Gastroesophageal sphincter (tissue), 4 donors: Measurements from ENCODE around the gene OR4P4. TPM values are rescaled to one million over a fixed set of nuclear protein-coding genes. Genes with fewer than 3 reads are reported as not detected.

Experiments used
- ATAC-seq: fragments of 150-250 bp; one replicate; pipeline ENCODE4 v1.9.1; 2016; ENCODE audit warnings: mild to moderate bottlenecking, moderate library complexity
- H3K27ac ChIP-seq, 4 donors: fragments of 200-600 bp; sonication (generic) in 3 of 4; 1 replicate in 3 of 4; 2 replicates in 1 of 4; pipeline ENCODE4 v1.5.1; 2016 to 2019
- H3K27me3 ChIP-seq: fragments of 200-600 bp; sonication (generic); one replicate; pipeline ENCODE4 v1.5.1; 2019
- H3K36me3 ChIP-seq, 2 donors: fragments of 200-600 bp; sonication (generic); one replicate each; pipeline ENCODE4 v1.5.1; 2019; ENCODE audit warnings: control low read depth in 1 of 2
- H3K4me1 ChIP-seq, 3 donors: fragments of 200-600 bp; sonication (generic); 1 replicate in 2 of 3; 2 replicates in 1 of 3; pipeline ENCODE4 v1.5.1; 2016 to 2019; ENCODE audit warnings: control low read depth in 2 of 3
- H3K4me3 ChIP-seq, 2 donors: fragments of 200-600 bp; sonication (generic); one replicate each; pipeline ENCODE4 v1.5.1; 2019; ENCODE audit warnings: mild to moderate bottlenecking in 1 of 2, moderate library complexity in 1 of 2
- H3K9me3 ChIP-seq, 3 donors: fragments of 200-600 bp; sonication (generic); one replicate each; pipeline ENCODE4 v1.5.1; 2017 to 2019; ENCODE audit warnings: control low read depth in 2 of 3
- CTCF ChIP-seq, 4 experiments: fragments of 200-600 bp in 2 of 4; fragments of 450-650 bp in 2 of 4; sonication (generic) in 1 of 4; IDR thresholded peaks; one replicate each; pipeline ENCODE4 v1.5.1; 2017 to 2019; ENCODE audit warnings: antibody characterized with exemption in 4 of 4, mild to moderate bottlenecking in 2 of 4, moderate library complexity in 2 of 4
- EP300 ChIP-seq: sonication (generic); formaldehyde crosslinking; IDR thresholded peaks from one replicate; pipeline ENCODE4 v1.6.1; 2017; ENCODE audit warnings: antibody characterized with exemption, mild to moderate bottlenecking
- POLR2A ChIP-seq, 2 donors: fragments of 450-650 bp; IDR thresholded peaks; one replicate each; pipeline ENCODE4 v1.6.1; 2017; ENCODE audit warnings: antibody characterized with exemption in 2 of 2, mild to moderate bottlenecking in 2 of 2, moderate library complexity in 1 of 2
- POLR2AphosphoS5 ChIP-seq: sonication (generic); formaldehyde crosslinking; IDR thresholded peaks from one replicate; pipeline ENCODE4 v1.6.1; 2017; ENCODE audit warnings: antibody characterized with exemption
- WGBS, 2 donors: methylation state at CpG; one replicate each; pipeline ENCODE4 v1.1.5; 2018; ENCODE audit warnings: low coverage in 1 of 2; 5-methylcytosine and 5-hydroxymethylcytosine counted together
- total RNA-seq, 4 donors: library from RNA; depleted of rRNA; stranded (reverse); fragments of >200 nt; gene quantifications; one replicate each; pipeline ENCODE4 v1.1.0, GENCODE V29; 2016

OR4P4 gene
- total RNA-seq = not detected

GRCh38 chr11:55634813-55635212 lies at the start of gene OR4P4:
TSS of gene OR4P4 (plus strand) at chr11:55635113.
- no peak for TF ChIP-seq CTCF (IDR thresholded peaks at IDR 0.05)
- TF ChIP-seq EP300 = no peak
- no peak for TF ChIP-seq POLR2AphosphoS5
- no peak for TF ChIP-seq POLR2A (IDR thresholded peaks at IDR 0.05)
- H3K27me3 ChIP-seq = no peaks in the 10 kb centered on the region
- WGBS, 2 donors = 37 to 53% methylated on average over 2 to 3 of the region's 3 CpGs
- no peak within 1 kb of the TSS for H3K4me3 ChIP-seq
- H3K27ac ChIP-seq = no peak within 1 kb of the TSS
- no peak for ATAC-seq
- H3K4me1 ChIP-seq = no peaks in the 10 kb centered on the region
- H3K9me3 ChIP-seq = no peaks in the 10 kb centered on the region
- H3K36me3 ChIP-seq = no peaks in the 10 kb centered on the region

- ATAC-seq = no peak
- 34 to 35% methylated on average over 2 of the region's 2 CpGs for WGBS, 2 donors
- no peaks in the 10 kb centered on the region for H3K27me3 ChIP-seq
These were observed 27.4 kb upstream of the OR4P4 start, which contains the start of gene OR4C11 for GRCh38 chr11:55607545-55607944. TSS of gene OR4C11 (minus strand) at chr11:55607645. CDS start at chr11:55604373, 3,272 bp downstream.

GRCh38 chr11:55624531-55624930 lies 10.4 kb upstream of the OR4P4 start:
- no peak overlapping the region for H3K4me3 ChIP-seq
- 91% methylated on average over 1 of the region's 1 CpG; no CpG with 5 or more reads in 1 of the 2 donors for WGBS, 2 donors
- no peaks in the 10 kb centered on the region for H3K9me3 ChIP-seq
- no peak for ATAC-seq
- no peak overlapping the region for H3K27ac ChIP-seq
- H3K27me3 ChIP-seq = no peaks in the 10 kb centered on the region
- no peak for TF ChIP-seq CTCF (IDR thresholded peaks at IDR 0.05)
- no peak for TF ChIP-seq POLR2A (IDR thresholded peaks at IDR 0.05)
- TF ChIP-seq EP300 = no peak
- no peak for TF ChIP-seq POLR2AphosphoS5
- no peaks in the 10 kb centered on the region for H3K36me3 ChIP-seq
- no peaks in the 10 kb centered on the region for H3K4me1 ChIP-seq

More at GRCh38 chr11:55607545-55607944, 27.4 kb upstream of the OR4P4 start, which contains the start of gene OR4C11:
- Histone ChIP-seq H3K4me3 (no peak within 1 kb of the TSS), H3K4me1 (no peaks in the 10 kb centered on the region), H3K27ac (no peak within 1 kb of the TSS), H3K36me3 (no peaks in the 10 kb centered on the region), H3K9me3 (no peaks in the 10 kb centered on the region)
- TF ChIP-seq CTCF (IDR thresholded peaks at IDR 0.05) (no peak), POLR2A (IDR thresholded peaks at IDR 0.05) (no peak)

- no peaks in the 10 kb centered on the region for H3K9me3 ChIP-seq
- H3K4me3 ChIP-seq = no peak within 1 kb of the TSS
- ATAC-seq = no peak
- no peaks in the 10 kb centered on the region for H3K4me1 ChIP-seq
- no peaks in the 10 kb centered on the region for H3K27me3 ChIP-seq
- H3K36me3 ChIP-seq = no peaks in the 10 kb centered on the region
- no peak within 1 kb of the TSS for H3K27ac ChIP-seq
- WGBS, 2 donors = 63 to 79% methylated on average over 2 of the region's 2 CpGs
- TF ChIP-seq CTCF (IDR thresholded peaks at IDR 0.05) = no peak
- TF ChIP-seq POLR2A (IDR thresholded peaks at IDR 0.05) = no peak
- TF ChIP-seq POLR2AphosphoS5 = no peak
- TF ChIP-seq EP300 = no peak
These were observed 13.1 kb downstream of the OR4P4 start, which contains the start of gene OR4S2 for GRCh38 chr11:55648027-55648426. TSS of gene OR4S2 (plus strand) at chr11:55648327. CDS start at chr11:55650904, 2,577 bp downstream.

- Histone ChIP-seq H3K27ac (no peak overlapping the region), H3K27me3 (no peaks in the 10 kb centered on the region), H3K9me3 (no peaks in the 10 kb centered on the region), H3K36me3 (no peaks in the 10 kb centered on the region), H3K4me1 (no peaks in the 10 kb centered on the region), H3K4me3 (no peak overlapping the region)
- no peak for ATAC-seq
- no peak for TF ChIP-seq POLR2AphosphoS5
- no peak for TF ChIP-seq EP300
- TF ChIP-seq POLR2A (IDR thresholded peaks at IDR 0.05) = no peak
- no peak for TF ChIP-seq CTCF (IDR thresholded peaks at IDR 0.05)
- 55 to 77% methylated on average over 1 of the region's 1 CpG for WGBS, 2 donors
These were observed 17.6 kb downstream of the OR4P4 start for GRCh38 chr11:55652560-55652959.
